Activated CD4-positive, CD25-positive, alpha-beta regulatory T cell (primary cell): ENCODE measurements around the gene VWA3A.
A peak's percentile ranks its signal among the peaks of the same experiment; 100 is the strongest.
"Not testable (repeated sequence)": the region's sequence is repeated elsewhere in the genome, so short reads cannot be mapped to it uniquely, and the experiment has no call there.

Source experiments
- DNase-seq, 4 experiments: peaks; one replicate each; lab custom pipeline; 2025; lab: John Stamatoyannopoulos, UW

Gene VWA3A

DNA sequence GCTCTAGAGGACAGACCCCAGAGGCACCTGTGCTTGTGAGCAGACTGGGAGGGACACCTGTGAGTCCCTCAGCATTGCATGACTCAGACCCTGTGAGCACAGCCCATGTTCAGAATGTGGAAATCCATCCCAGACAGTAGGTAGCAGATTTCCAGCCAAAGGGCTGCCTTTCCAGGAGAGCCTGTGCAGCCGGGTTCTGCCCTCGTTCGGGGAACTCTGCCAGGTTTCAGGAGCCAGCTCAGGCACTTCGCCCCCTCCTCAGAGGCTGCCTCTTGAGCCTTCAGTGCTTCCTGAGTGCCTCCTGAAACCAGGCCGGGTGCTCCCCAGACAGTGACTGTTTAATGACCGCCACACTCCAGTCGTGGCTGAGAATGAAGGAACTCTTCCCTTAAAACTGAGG, 46.7 kb downstream of the VWA3A start:
- no peak for DNase-seq

GRCh38 chr16:22139732-22140131, 47.4 kb downstream of the VWA3A start:
- DNase-seq = no peak

GRCh38 chr16:22141767-22142166, 49.4 kb downstream of the VWA3A start:
- DNase-seq = no peak

DNA sequence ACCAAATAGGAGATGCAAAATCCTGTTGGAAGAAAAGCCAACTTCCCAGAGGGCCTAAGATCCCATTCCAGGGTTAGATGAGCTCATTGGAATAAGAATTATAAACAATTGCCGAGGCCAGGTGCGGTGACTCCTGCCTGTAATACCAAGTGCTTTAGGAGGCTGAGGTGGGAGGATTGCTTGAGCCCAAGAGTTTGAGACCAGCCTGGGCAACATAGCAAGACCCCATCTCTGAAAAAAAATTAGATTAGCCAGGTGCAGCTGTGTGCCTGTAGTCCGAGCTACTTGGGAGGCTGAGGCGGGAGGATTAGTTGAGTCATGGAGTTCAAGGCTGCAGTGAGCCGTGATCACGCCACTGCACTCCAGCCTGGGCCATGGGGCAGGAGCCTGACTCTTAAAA, 52.2 kb downstream of the VWA3A start:
- no peak for DNase-seq

DNA sequence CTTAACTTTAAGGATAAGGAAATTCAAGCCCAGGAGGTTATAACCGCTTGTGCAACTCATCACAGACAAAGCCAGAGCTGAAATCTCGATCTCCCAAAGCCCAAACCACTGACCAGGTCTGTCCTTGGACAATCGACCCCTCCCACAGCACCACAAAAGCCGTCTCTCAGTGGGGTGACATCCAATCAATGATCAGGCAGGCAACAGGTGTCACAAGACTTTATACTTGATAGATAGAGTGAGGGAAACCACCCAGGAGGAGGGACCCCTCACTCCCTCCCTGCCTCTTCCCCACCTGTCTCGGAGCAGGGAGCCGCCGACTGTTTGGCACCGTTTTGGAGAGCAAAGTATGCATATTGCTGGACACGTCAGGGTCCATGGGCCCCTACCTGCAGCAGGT, 55.5 kb downstream of the VWA3A start:
- no peak for DNase-seq

- DNase-seq = no peak
Measured at GRCh38 chr16:22151246-22151998, 59.1 kb downstream of the VWA3A start.

- no peak for DNase-seq
Measured at GRCh38 chr16:22152316-22152715, 60.0 kb downstream of the VWA3A start.

GRCh38 chr16:22153078-22153477, 60.7 kb downstream of the VWA3A start:
- DNase-seq = not testable (repeated sequence)

DNA sequence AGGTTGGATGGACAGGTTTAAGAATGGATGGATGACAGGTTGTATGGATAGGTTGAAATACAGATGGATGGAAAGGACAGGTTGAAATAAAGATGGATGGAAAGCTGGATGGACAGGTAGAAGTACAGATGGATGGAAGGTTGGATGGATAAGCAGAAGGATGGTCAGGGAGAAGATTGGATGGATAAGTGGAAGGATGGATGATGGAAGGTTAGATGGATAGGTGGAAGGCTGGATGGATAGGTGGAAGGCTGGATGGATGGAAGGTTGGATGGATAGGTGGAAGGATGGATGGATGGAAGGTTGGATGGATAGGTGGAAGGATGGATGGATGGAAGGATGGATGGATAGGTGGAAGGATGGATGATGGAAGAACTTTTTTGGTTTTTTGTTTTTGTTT, 69.1 kb downstream of the VWA3A start:
- no peak for DNase-seq

GRCh38 chr16:22161999-22162655, 69.8 kb downstream of the VWA3A start, which contains the start of gene SDR42E2:
Gene SDR42E2 (plus strand): TSS chr16:22162506. CDS start chr16:22165583, 3,077 bp downstream.
- peak in 2 of 4 experiments; percentile 15 to 29 for DNase-seq

DNA sequence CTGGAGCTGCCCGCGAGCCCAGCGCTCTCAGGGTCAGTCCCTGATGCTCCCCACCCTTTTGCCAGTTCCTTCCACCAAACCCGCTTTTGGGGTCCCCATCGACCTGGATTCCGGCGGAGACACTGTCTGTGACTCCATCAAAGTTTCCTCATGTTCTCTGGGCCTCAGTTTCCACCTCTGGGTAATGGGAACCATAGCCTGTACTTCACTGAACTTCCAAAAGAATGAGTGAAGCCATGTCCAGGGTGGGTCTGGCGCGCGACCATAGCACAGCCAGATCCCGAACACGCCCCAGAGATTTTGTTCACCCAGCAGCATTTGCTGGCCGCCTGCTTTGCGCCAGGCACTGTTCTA, 70.3 kb downstream of the VWA3A start:
- DNase-seq = no peak

DNA sequence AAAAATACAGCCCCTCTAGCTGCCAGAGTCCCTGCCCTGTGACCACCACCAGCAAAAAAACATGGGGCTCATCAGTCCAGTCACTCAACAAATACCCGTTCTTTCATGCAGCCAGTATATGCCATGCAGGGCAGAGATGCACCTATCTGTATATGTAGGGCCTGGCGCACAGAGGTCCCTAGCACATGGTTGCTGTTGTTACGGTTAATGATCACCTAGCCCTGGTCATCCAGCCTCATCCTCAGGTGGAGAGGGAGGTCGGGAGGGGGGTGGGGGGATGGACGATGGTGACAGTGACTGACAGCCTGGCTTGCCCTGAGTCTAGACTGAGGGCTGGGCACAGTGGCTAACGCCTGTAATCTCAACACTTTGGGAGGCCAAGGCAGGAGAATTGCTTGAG, 71.5 kb downstream of the VWA3A start:
- DNase-seq = no peak

- no peak for DNase-seq
Measured at GRCh38 chr16:22164482-22164881, 72.1 kb downstream of the VWA3A start.

DNA sequence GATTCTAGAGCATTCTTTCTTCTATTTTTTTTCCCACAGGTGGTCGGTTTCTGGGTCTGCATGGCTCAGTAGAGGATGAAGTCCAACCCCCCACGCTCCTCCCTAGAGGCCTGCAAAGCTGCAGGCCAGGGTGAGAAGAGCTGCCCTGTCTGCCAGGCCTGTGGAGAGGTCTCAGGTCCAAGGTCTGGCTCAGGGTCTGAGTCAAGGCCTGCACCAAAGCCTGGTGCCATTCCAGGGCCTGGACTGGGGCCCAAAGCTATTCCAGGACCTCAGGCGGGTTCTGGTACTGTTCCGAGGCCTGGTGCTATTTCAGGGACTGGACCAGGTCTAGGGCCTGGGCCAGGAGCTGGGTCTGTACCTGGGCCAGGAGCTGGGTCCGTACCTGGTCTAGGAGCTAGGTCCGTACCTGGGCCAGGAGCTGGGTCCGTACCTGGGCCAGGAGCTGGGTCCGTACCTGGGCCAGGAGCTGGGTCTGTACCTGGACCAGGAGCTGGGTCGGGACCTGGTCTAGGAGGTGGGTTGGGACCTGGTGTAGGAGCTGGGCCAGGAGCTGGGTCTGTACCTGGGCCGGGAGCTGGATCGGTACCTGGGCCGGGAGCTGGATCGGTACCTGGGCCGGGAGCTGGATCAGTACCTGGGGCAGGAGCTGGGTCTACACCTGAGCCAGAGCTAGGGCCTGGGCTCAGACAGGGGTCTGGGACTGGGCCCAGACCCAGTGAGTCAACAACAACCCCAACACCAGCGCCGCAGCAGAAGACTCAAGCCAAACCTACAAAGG, 73.4 kb downstream of the VWA3A start:
- DNase-seq = no peak

DNA sequence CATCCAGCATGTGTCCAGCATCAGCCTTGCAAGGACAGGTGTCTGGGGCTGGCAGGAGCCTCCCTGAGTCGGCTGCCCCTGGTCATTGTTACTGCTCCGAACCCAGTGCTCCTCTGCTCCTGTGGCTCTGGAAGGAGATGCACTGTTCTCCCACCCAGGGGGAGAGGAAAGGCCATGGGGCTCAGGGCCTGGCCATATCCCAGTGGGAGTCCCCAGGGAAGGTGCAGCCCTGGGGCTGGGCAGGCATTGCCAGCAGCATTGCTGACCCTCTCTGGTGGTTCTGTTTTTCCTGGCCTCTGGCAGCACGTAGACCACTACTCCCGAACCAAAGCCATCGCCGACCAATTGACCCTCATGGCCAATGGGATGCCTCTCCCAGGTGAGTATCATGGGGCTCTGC, 79.6 kb downstream of the VWA3A start:
- no peak for DNase-seq

- not testable (repeated sequence) for DNase-seq
Measured at GRCh38 chr16:22172642-22173041, 80.3 kb downstream of the VWA3A start.

DNA sequence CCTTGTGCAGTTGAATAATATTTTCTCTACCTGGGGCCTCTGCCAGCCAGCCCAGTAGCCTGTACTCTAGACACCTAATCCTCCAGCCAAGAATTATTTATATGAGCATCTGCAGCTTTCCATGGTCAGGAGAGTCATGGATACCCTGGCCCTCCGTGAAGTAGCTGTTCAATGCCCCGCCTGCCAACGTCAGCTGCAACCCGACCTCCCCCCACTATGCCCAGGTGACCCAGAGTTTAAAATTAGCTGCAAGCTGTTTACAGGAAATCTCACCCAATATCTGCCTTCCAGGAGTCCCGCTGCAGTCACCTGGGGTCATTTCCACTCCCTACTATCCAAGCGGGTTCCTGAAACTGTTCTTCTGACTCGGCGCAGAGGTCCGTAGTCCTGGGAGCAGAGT, 82.3 kb downstream of the VWA3A start:
- no peak for DNase-seq

- no peak for DNase-seq
Measured at GRCh38 chr16:22177968-22178930, 85.9 kb downstream of the VWA3A start.

DNA sequence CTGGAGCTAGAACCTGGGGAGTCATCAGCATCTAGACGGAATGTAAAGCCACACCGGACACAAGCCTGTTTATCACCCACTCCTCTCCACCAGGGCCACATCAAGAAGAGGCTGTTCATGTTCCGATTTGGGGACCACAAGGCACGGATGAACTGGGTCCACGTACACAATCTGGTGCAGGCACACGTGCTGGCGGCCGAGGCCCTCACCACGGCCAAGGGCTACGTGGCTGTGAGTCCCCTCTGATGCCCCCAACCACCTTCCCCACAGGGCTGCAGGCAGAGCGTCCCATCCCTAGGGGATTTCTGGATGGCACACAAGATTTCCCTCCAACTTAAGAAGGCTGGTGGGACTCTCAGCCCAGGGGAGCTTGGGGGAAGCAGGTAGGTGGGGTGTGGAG, 89.1 kb downstream of the VWA3A start:
- no peak for DNase-seq

DNA sequence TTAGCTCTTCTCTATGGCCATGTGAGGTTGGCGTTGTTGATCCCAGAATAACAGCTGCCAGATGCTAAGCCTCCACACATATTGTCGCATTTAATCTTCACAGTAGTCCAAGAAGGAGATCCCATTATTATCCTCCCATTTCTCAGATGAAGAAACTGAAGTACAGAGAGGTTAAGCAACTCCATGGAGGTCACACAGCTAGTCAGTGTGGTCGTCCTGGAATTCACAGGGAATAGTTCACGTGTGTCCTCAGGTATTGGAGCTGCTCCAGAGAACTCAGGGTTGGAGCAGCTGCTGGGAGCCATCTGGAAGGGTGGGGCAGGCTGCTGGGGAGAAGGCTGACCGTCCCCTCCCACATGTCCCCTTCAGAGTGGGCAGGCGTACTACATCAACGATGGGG, 89.5 kb downstream of the VWA3A start:
- DNase-seq = no peak

- DNase-seq = no peak
Measured at GRCh38 chr16:22183335-22183734, 91.0 kb downstream of the VWA3A start.
